Upper lobe of left lung (tissue), 6 donors: Measurements from ENCODE around the gene TYMP. TPM values are rescaled to one million over a fixed set of nuclear protein-coding genes. Genes with fewer than 3 reads are reported as not detected.

Experiments used
- ATAC-seq, 2 donors: fragments of 200-7000 bp; cut with Tn5 transposase; one replicate each; pipeline ENCODE4 v1.9.1; 2022; ENCODE audit warnings: mild to moderate bottlenecking in 2 of 2, moderate library complexity in 2 of 2; ENCODE audit not compliant: low FRiP score in 2 of 2
- DNase-seq, 2 donors: peaks; one replicate each; pipeline ENCODE4 v3.0.0-alpha.2; 2019 to 2020
- H3K27ac ChIP-seq, 4 donors: fragments of 200-600 bp; sonication (generic); one replicate each; pipeline ENCODE4 v1.5.1; 2016 to 2019
- H3K27me3 ChIP-seq, 4 donors: fragments of 200-600 bp; sonication (generic); one replicate each; pipeline ENCODE4 v1.5.1; 2017 to 2019
- H3K36me3 ChIP-seq, 4 donors: fragments of 200-600 bp; sonication (generic); one replicate each; pipeline ENCODE4 v1.5.1; 2016 to 2019
- H3K4me1 ChIP-seq, 4 donors: fragments of 200-600 bp; sonication (generic); one replicate each; pipeline ENCODE4 v1.5.1; 2018 to 2019
- H3K4me3 ChIP-seq, 4 donors: fragments of 200-600 bp; sonication (generic); one replicate each; pipeline ENCODE4 v1.5.1; 2017 to 2019; ENCODE audit warnings: mild to moderate bottlenecking in 2 of 4, moderate library complexity in 1 of 4
- H3K9me3 ChIP-seq, 4 donors: fragments of 200-600 bp; sonication (generic); one replicate each; pipeline ENCODE4 v1.5.1; 2018 to 2019
- EP300 ChIP-seq, 4 donors: sonication (generic); formaldehyde crosslinking; IDR thresholded peaks; one replicate each; pipeline ENCODE4 v1.5.1; 2017; ENCODE audit warnings: antibody characterized with exemption in 4 of 4, control low read depth in 2 of 4
- POLR2A ChIP-seq, 4 donors: fragments of 450-650 bp; IDR thresholded peaks; one replicate each; pipeline ENCODE4 v1.5.1; 2016 to 2017; ENCODE audit warnings: antibody characterized with exemption in 4 of 4, mild to moderate bottlenecking in 2 of 4
- POLR2AphosphoS5 ChIP-seq, 2 donors: sonication (generic); formaldehyde crosslinking; IDR thresholded peaks; one replicate each; pipeline ENCODE4 v1.5.1; 2017; ENCODE audit warnings: antibody characterized with exemption in 2 of 2
- WGBS, 2 donors: methylation state at CpG; one replicate each; pipeline ENCODE4 v1.1.5; 2017 to 2018; 5-methylcytosine and 5-hydroxymethylcytosine counted together
- total RNA-seq, 6 donors: library from RNA; depleted of rRNA in 4 of 6; stranded (reverse); fragments of >200 nt in 4 of 6; gene quantifications; one replicate each; pipeline versions ENCODE4 v1.1.0 to v1.2.1, GENCODE V29; 2016 to 2021
- TF ChIP-seq, protein P1 (sequence below), 6 experiments: fragments of 450-650 bp in 4 of 6; fragments of 200-600 bp in 2 of 6; sonication (generic) in 2 of 6; IDR thresholded peaks; one replicate each; pipeline ENCODE4 v1.5.1; 2016 to 2019; ENCODE audit warnings: antibody characterized with exemption in 6 of 6
- donor health status: DM: no; HTN: no; CAD: no; lungs with moderate emphysema.
- donor health status: DM: no; HTN: yes; CAD: no; lungs with severe emphysema.

The TYMP gene
- total RNA-seq, 6 donors from 2014 or later, result 162 to 346 (median 248) TPM

DNA sequence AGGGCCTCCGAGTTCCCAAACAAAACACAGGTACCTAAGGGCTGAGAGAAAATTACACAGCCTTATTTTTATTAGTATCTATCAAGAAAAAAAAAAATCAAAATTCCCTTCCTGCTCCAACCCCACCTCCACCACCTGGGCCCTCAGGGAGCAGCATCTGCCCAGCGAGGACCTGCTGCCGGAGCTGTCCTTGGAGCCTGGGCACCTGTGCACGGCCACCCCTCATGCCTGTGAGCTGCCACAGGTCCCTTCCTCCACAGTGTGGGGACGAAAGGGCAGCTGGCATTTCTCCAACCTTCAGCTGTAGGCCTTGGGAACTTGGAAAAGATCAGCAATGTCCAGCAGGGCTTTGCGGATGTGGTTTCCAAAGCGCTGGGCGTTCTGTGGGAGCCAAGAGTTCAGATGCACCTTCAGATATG is 39.2 kb upstream of the TYMP start:
- 88 to 92% methylated on average over 7 to 8 of the region's 8 CpGs for WGBS, 2 donors
- H3K27ac ChIP-seq, result no peak overlapping the region
- no peak for DNase-seq

DNA sequence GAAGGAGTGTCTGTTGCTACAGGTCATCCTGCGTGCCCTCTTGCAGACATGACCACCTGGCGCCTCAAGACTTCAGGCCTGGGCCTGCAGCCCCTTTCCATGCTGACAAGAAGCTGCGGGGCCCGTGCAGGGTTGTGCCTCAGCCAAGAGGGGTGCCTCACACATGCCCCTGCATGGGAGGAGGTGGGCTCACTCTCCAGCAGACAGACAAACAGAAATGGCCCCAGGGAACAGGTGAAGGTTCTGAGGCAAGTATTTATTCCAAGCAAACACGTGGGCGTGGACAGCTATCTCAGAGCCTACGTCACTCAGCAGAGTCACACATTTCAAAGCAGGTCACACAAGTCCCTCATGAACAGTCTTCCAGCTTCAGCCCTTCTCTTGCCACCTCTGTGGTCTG is 38.8 kb upstream of the TYMP start:
- Histone ChIP-seq H3K27me3 (no peaks in the 10 kb centered on the region), H3K9me3 (no peaks in the 10 kb centered on the region), H3K27ac (no peak overlapping the region), H3K4me1 (peaks cover 1 to 4% (median 3%) of the 10 kb centered on the region in 4 donors), H3K36me3 (peaks cover 4 to 39% (median 12%) of the 10 kb centered on the region in 4 donors), H3K4me3 (no peak overlapping the region)
- DNase-seq, result no peak
- TF ChIP-seq, protein P1, sequence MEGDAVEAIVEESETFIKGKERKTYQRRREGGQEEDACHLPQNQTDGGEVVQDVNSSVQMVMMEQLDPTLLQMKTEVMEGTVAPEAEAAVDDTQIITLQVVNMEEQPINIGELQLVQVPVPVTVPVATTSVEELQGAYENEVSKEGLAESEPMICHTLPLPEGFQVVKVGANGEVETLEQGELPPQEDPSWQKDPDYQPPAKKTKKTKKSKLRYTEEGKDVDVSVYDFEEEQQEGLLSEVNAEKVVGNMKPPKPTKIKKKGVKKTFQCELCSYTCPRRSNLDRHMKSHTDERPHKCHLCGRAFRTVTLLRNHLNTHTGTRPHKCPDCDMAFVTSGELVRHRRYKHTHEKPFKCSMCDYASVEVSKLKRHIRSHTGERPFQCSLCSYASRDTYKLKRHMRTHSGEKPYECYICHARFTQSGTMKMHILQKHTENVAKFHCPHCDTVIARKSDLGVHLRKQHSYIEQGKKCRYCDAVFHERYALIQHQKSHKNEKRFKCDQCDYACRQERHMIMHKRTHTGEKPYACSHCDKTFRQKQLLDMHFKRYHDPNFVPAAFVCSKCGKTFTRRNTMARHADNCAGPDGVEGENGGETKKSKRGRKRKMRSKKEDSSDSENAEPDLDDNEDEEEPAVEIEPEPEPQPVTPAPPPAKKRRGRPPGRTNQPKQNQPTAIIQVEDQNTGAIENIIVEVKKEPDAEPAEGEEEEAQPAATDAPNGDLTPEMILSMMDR (IDR thresholded peaks at IDR 0.05), result no peak
- TF ChIP-seq EP300 (IDR thresholded peaks at IDR 0.05), result no peak
- no peak for TF ChIP-seq POLR2AphosphoS5 (IDR thresholded peaks at IDR 0.05)
- TF ChIP-seq POLR2A (IDR thresholded peaks at IDR 0.05), result no peak
- 86 to 96% methylated on average over 7 of the region's 7 CpGs for WGBS, 2 donors
- no peak for ATAC-seq

More for the DNA sequence above, 39.2 kb upstream of the TYMP start:
- TF ChIP-seq EP300 (IDR thresholded peaks at IDR 0.05) (no peak), POLR2AphosphoS5 (IDR thresholded peaks at IDR 0.05) (no peak), POLR2A (IDR thresholded peaks at IDR 0.05) (no peak)
- TF ChIP-seq, protein P1 (IDR thresholded peaks at IDR 0.05), result no peak
- no peaks in the 10 kb centered on the region for H3K9me3 ChIP-seq
- no peaks in the 10 kb centered on the region for H3K4me1 ChIP-seq
- peaks cover 4 to 39% (median 12%) of the 10 kb centered on the region in 4 donors for H3K36me3 ChIP-seq
- ATAC-seq, result no peak
- no peak overlapping the region for H3K4me3 ChIP-seq
- no peaks in the 10 kb centered on the region for H3K27me3 ChIP-seq

DNA sequence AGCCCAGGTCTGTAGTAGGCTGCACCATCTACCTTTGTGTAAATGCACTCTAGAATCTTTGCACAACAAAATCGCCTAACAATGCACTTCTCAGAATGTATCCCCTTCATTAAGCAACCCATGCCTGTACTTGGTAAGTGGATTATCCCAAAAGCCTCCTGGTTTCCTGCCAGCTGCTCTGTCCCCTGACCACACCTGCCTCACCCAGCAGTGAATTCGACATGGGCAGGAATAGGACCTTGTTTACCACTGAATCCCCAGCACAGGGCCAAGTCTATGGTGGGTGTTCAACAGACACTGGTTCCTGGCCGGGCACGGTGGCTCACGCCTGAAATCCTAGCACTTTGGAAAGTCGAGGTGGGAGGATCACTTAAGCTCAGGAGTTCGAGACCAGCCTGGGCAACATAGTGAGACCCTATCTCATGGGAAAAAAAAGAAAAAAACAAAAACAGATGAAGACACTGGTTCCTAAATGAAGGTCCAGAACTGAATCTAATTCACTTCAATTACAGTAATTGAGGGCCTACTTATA is 38.0 kb upstream of the TYMP start:
- ATAC-seq (no peak), DNase-seq (no peak)
- Histone ChIP-seq H3K27ac (no peak overlapping the region), H3K4me3 (no peak overlapping the region), H3K36me3 (peaks cover 4 to 39% (median 12%) of the 10 kb centered on the region in 4 donors), H3K9me3 (no peaks in the 10 kb centered on the region), H3K27me3 (no peaks in the 10 kb centered on the region), H3K4me1 (peaks cover 7 to 10% (median 8%) of the 10 kb centered on the region in 4 donors)
- WGBS, 2 donors, result 88 to 96% methylated on average over 7 of the region's 7 CpGs
- TF ChIP-seq POLR2AphosphoS5 (IDR thresholded peaks at IDR 0.05), result no peak
- TF ChIP-seq, protein P1 (IDR thresholded peaks at IDR 0.05), result no peak
- TF ChIP-seq EP300 (IDR thresholded peaks at IDR 0.05), result no peak
- TF ChIP-seq POLR2A (IDR thresholded peaks at IDR 0.05), result no peak

DNA sequence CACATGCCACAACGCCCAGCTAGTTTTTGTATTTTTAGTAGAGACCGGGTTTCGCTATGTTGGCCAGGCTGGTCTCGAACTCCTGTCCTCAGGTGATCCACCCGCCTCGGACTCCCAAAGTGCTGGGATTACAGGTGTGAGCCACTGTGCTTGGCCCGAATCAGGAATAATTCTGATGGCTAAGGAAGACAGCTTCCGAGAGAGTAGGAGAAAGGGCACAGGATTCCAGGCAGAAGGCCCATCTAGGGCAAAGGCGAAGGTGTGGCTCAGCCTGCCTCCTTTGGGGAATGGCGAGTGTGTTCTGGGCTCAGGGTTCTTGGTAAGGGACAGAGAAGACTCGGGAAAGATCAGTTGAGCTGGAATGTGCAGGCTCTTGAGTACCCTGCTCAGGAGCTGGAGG is 34.5 kb upstream of the TYMP start:
- Histone ChIP-seq H3K36me3 (peaks cover 0 to 13% (median 2%) of the 10 kb centered on the region in 4 donors), H3K27ac (no peak overlapping the region), H3K27me3 (no peaks in the 10 kb centered on the region), H3K4me1 (peaks cover 7 to 13% (median 10%) of the 10 kb centered on the region in 4 donors), H3K9me3 (no peaks in the 10 kb centered on the region), H3K4me3 (no peak overlapping the region)
- ATAC-seq, result no peak
- 84 to 94% methylated on average over 11 of the region's 11 CpGs for WGBS, 2 donors
- TF ChIP-seq EP300 (IDR thresholded peaks at IDR 0.05) (no peak), POLR2A (IDR thresholded peaks at IDR 0.05) (no peak)
- TF ChIP-seq, protein P1 (IDR thresholded peaks at IDR 0.05), result no peak
- no peak for DNase-seq
